Stimulated activated naive CD4-positive, alpha-beta T cell (primary cell): Measurements from ENCODE around the gene FAM3D.

Experiments used
- DNase-seq, 6 experiments: peaks; one replicate each; lab custom pipeline; 2025; lab: John Stamatoyannopoulos, UW

Gene FAM3D

GRCh38 chr3:58594117-58594516 is 72.5 kb downstream of the FAM3D start:
- DNase-seq, result no peak

DNA sequence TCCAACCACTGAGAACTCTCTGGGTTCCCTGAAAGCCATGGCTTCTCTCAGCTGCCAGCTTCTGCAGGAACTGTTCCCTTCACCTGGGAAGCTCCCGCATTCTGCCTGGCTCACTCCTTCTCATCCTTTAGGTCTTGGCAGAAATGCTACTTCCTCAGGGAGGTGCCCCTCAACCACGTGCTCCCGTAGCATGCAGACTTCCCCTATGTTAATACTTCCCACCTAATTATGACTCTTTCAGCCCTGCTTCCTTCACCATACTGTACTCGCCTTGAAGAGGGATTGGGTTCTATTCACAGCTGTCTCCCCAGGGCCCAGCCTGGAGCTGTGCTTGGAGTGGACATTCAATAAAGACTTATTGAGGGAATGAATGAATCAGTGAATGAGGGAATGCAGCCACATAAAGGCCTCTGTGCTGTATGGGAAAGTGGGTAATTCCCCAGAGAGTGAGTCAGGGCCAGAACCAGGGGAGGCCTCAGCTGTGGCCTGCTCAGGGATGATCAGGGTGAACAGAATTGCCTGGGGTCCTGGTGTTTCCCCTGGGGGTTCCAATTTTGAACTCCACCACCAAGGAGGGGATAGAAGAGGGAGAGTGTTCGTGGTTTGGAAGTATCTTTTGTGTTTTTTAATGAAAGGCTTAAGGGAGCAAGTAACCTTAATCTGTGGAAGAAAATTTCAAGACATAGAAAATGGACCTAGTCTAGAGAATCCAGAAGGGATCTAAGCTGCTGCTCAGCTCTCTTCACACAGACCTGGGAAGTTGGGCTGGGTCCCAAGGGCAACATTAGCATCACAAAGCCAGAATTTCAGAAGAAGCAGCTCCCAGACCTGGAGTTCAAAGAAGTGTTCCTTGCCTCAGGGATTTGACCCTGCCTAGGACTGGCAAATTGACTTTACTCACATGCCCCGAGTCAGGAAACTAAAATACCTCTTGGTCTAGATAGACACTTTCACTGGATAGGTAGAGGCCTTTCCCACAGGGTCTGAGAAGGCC is 74.8 kb downstream of the FAM3D start:
- no peak for DNase-seq

DNA sequence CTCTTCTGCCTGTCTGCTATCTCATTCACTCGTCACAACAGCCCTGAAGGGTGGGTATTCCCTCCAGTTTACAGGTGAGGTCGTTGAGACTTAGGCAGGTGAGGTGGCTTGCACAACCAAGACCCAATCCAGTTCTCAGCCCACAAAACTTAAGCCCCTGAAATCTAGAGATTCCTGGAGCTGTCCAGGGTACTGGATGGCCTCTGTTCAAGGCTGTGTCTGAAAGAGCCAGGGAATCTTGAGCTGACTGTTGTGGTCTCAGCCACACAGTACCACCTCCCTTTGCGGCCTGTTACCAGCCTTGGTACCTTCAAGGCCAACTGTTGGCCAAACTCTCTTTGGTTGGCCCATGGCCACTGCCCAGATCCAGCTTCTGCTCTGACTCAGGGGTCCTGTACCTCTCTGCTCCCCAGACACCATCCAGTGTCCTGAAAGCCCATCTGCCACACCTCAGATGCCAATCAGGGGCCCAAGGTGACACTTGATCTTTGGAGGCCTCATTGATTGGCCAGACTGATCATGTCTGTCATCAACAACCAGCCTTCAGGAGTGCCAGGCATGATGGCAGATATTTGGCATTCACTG is 78.5 kb downstream of the FAM3D start:
- DNase-seq, result no peak

DNA sequence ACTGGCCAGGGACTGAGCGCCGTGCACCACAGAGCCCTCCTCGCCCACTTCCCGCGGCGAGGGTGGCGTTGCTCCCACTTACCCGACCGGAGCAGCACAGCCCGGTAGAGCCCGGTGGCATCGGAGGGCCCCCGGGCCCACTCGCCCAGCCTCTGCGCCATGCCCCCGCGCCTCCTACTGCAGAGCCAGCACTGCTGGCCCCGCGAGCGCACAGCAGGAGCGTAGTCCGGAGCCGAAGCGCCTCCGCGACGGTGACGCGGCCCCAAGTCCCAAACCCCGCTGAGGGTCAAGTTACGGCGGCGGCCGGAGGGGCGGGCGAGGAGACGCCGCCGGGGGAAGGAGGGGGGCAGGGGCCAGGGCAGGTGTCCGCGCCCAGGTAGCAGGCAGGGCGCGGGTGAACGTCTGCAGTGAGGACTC is 79.8 kb downstream of the FAM3D start:
- DNase-seq, result no peak

DNA sequence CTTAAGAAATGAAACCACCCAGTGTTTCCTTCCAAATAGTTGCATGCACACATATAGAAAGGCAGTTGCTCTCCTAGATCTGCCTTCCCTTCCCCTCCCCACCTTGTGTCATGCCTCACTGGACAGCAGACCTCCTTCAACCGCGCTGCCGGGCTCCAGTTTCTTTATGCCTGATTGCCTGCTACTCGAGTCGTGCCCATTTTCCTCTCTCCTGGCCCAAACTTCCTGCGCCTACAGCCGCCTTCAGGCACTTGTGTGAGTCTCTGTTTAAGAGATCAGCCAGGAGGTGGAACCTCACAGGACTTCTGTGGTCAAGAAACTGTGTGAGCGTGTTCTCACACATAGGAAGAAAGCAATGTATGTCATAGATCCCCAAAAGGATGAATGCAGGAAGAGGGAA is 80.6 kb downstream of the FAM3D start:
- no peak for DNase-seq

- peak in 3 of 6 experiments; percentile 8 to 27 (median 21) for DNase-seq
These were observed 81.4 kb downstream of the FAM3D start for GRCh38 chr3:58585005-58585786.

DNA sequence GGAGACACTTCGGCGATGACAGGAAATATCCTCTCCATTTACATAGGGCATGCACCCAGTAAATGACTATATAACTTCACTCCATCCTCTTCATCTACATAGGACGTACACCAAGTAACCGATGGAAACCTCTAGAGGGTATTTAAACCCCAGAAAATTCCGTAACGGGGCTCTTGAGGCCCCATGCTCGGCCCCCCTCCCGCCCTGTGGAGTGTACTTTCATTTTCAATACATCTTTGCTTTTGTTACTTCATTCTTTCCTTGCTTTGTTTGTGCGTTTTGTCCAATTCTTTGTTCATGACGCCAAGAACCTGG is 81.9 kb downstream of the FAM3D start:
- no peak for DNase-seq
